Activated CD4-positive, alpha-beta T cell treated with anti-CD3 and anti-CD28 coated beads, Interleukin-2, amount 10 ng/mL, durations not matched to agents 24 days and 14 days (primary cell): Measurements from ENCODE around the gene TSPAN15. TPM values are rescaled to one million over a fixed set of nuclear protein-coding genes. Genes with fewer than 3 reads are reported as not detected.

ENCODE experiments used
- DNase-seq: peaks from one replicate; pipeline ENCODE4 v3.0.0; 2022
- H3K27ac Mint-ChIP-seq: one replicate; pipeline ENCODE4 v1.8.0; 2022; ENCODE audit warnings: mild to moderate bottlenecking, mixed read lengths
- H3K27me3 Mint-ChIP-seq: one replicate; pipeline ENCODE4 v1.8.0; 2022; ENCODE audit warnings: mixed read lengths
- H3K36me3 Mint-ChIP-seq: one replicate; pipeline ENCODE4 v1.8.0; 2022; ENCODE audit warnings: low read depth, mild to moderate bottlenecking, mixed read lengths
- H3K4me1 Mint-ChIP-seq: one replicate; pipeline ENCODE4 v1.8.0; 2021; ENCODE audit warnings: mixed read lengths
- H3K4me3 Mint-ChIP-seq: one replicate; pipeline ENCODE4 v1.8.0; 2022; ENCODE audit warnings: mild to moderate bottlenecking, moderate library complexity, mixed read lengths
- H3K9me3 Mint-ChIP-seq: one replicate; pipeline ENCODE4 v1.8.0; 2021; ENCODE audit warnings: mixed read lengths
- intact Hi-C: fragments of 100-400 bp; cut with micrococcal nuclease; formaldehyde crosslinking; loops from one replicate; pipeline ENCODE4 v1.15.1; 2023
- total RNA-seq: library from RNA; stranded (reverse); gene quantifications from 2 replicates; pipeline ENCODE4 v1.2.3, GENCODE V29; 2022

The TSPAN15 gene
- 1.6 and 1.9 TPM in 2 replicates for total RNA-seq

- Mint-ChIP-seq H3K9me3 (no peaks in the 10 kb centered on the region), H3K27ac (peak within 1 kb of the TSS; percentile 60), H3K36me3 (no peaks in the 10 kb centered on the region), H3K4me1 (peaks cover 13% of the 10 kb centered on the region), H3K4me3 (peak within 1 kb of the TSS; percentile 90), H3K27me3 (peaks cover 14% of the 10 kb centered on the region)
- peak; percentile 94 for DNase-seq
- intact Hi-C loops = no loop called here
Measured at GRCh38 chr10:69451209-69451783, at the start of gene TSPAN15. TSPAN15 (plus strand) TSS chr10:69451465; CDS start chr10:69451595, 130 bp downstream.

DNA sequence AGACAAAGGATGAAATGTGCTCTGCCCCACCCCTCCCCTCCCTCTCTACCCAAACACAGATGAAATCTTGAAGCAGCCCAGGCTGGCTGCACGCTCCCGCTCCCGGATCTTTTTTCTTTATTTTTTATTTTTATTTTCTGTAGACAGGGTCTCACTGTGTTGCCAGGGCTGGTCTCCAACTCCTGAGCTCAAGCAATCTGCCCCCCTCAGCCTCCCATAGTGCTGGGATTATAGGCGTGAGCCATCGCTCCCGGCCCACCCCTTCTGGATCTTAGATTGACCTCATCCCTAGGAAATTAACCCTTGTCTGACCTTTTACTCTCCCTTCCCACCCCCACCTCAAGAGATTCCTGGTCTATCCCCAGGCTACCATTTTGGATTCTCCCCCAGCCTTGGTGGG lies 48.9 kb upstream of the TSPAN15 start:
- Mint-ChIP-seq H3K27ac (no peak overlapping the region), H3K36me3 (peaks cover 40% of the 10 kb centered on the region), H3K4me3 (no peak overlapping the region), H3K9me3 (no peaks in the 10 kb centered on the region), H3K27me3 (no peaks in the 10 kb centered on the region), H3K4me1 (peaks cover 3% of the 10 kb centered on the region)
- intact Hi-C loops = no loop called here
- no peak for DNase-seq

- H3K27me3 Mint-ChIP-seq = no peaks in the 10 kb centered on the region
Measured at GRCh38 chr10:69403066-69403465, 48.2 kb upstream of the TSPAN15 start.

DNA sequence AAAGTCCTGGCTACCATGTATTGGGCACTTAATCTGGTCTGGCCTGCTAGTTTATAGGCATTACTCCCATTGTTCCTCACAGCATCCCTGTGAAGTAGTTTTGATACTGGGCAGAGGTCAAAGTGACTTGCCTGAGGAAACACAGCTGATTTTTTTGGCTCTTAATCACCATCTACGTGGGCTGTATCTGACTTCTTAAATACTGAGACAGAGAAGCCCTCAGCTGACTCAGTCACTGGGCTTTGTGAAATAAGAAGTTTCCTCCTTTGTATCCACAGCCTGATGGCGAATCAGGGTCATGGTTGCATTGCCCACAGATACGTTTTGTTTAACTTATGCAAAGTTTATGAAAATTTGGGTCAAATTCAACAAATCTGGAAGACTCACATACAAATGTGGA lies 47.7 kb upstream of the TSPAN15 start:
- no peaks in the 10 kb centered on the region for H3K9me3 Mint-ChIP-seq
- no peaks in the 10 kb centered on the region for H3K27me3 Mint-ChIP-seq
- H3K4me3 Mint-ChIP-seq = no peak overlapping the region
- H3K27ac Mint-ChIP-seq = no peak overlapping the region
- DNase-seq = no peak
- peaks cover 12% of the 10 kb centered on the region for H3K4me1 Mint-ChIP-seq
- peaks cover 37% of the 10 kb centered on the region for H3K36me3 Mint-ChIP-seq
- intact Hi-C loops = no loop called here

More at GRCh38 chr10:69403066-69403465, 48.2 kb upstream of the TSPAN15 start:
- Mint-ChIP-seq H3K9me3 (no peaks in the 10 kb centered on the region), H3K27ac (no peak overlapping the region), H3K4me3 (no peak overlapping the region), H3K36me3 (peaks cover 40% of the 10 kb centered on the region), H3K4me1 (peaks cover 8% of the 10 kb centered on the region)
- intact Hi-C loops = no loop called here
- DNase-seq = no peak

- Mint-ChIP-seq H3K4me3 (no peak overlapping the region), H3K27ac (no peak overlapping the region), H3K9me3 (no peaks in the 10 kb centered on the region), H3K27me3 (no peaks in the 10 kb centered on the region), H3K36me3 (peaks cover 28% of the 10 kb centered on the region), H3K4me1 (peaks cover 16% of the 10 kb centered on the region)
- intact Hi-C loops = no loop called here
- no peak for DNase-seq
Measured at GRCh38 chr10:69404786-69405185, 46.5 kb upstream of the TSPAN15 start.

GRCh38 chr10:69405221-69405620 lies 46.0 kb upstream of the TSPAN15 start:
- Mint-ChIP-seq H3K27ac (no peak overlapping the region), H3K4me3 (no peak overlapping the region), H3K27me3 (no peaks in the 10 kb centered on the region), H3K4me1 (peaks cover 18% of the 10 kb centered on the region), H3K36me3 (peaks cover 28% of the 10 kb centered on the region), H3K9me3 (no peaks in the 10 kb centered on the region)
- DNase-seq = no peak
- intact Hi-C loops = no loop called here

DNA sequence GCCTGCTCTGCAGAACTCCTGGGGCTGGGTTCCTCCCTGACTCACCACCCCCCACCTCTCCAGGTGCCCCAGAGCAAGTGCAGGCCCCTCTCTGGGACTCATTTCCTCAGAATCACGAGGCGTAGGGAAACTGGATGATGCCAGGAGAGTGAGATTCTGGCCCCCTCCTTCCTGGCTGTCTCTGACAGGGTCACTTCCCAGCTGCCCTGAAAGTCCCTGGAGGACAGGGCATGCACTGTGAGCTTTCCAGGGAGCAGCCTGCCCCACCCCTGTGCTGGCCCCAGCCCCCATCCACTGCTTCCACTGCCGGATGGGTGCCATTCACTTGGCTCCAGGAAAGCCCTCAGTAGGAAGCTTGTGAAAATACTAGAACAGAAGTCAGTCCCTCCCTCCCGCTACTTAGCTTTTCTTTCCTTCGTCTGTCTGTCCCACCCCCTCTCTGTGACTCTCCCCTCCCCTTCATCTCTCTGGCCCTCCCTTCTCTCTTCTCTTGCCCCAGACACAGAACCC lies 44.9 kb upstream of the TSPAN15 start:
- Mint-ChIP-seq H3K36me3 (peaks cover 18% of the 10 kb centered on the region), H3K27me3 (no peaks in the 10 kb centered on the region), H3K4me3 (no peak overlapping the region), H3K4me1 (peaks cover 18% of the 10 kb centered on the region), H3K27ac (peak overlapping the region; percentile 20), H3K9me3 (no peaks in the 10 kb centered on the region)
- intact Hi-C loops = no loop called here
- no peak for DNase-seq

DNA sequence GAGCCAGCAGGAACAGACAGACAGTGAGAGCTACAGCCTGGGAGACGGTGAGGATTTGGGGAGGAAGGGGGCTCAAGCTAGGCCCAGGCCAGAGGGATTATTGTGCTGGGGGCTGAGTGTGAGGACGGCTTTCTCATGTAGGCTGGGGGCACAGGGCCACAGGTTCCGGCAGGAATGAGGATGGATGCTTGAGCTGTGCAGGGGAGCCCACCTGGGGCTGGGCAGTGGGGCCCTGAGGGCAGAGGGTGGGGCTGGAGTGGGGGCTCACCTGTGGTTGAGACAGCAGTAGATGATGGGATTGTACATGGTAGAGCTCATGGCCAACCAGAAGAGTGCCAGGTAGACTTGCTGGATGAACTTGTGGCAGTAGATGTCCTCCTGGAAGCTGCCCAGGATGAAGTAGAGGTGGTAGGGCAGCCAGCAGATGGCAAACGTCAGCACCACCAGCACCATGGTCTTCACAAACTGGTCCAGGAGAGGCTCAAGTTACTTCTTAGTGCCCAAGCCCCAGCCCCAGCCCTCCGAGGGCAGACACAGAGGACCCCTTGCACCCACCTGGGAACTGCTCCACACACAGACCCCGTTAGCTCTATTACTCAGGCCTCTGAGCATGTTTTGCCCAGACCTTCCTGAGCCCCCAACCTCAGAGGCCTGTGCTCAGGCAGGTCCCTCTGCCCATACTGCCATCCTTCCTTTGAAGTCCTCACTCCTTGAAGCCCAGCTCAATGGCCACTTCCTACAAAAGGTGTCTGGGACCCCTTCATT lies 44.3 kb upstream of the TSPAN15 start:
- Mint-ChIP-seq H3K36me3 (peaks cover 14% of the 10 kb centered on the region), H3K27me3 (no peaks in the 10 kb centered on the region), H3K4me3 (no peak overlapping the region), H3K9me3 (no peaks in the 10 kb centered on the region), H3K27ac (peak overlapping the region; percentile 20), H3K4me1 (peaks cover 18% of the 10 kb centered on the region)
- intact Hi-C loops = no loop called here
- DNase-seq = no peak

DNA sequence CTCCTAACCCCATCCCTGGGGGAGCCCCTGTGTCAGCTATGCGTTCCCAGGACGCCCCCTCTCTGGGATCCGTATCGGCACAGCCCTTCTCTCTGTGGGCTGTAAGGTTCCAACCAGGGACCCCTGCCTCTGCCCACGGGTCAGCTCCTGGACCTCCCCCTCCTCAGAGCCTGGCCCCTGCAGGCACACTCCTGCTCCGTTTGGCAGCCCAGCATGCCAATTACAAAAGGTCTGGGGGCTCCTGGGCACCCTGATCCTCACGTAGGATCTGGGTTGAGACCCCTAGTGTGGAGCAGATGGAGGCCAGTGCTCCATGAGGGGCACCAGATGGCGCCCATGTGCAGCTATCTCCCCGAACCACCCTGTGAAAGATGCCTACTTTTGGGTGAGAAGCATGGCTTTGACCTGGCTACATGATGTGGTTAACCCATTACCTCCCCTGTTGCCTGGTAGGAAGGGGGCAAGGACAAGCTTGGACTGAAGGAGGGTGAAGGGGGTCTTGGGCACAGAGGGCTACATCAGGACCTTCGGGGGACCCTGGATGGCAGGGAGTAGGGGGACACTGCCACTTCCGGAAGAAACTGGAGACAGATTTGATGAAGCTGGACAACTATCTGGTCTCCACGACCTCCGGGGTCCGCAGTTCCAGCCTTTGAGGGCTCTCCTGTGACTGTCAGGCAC lies 43.5 kb upstream of the TSPAN15 start:
- peak overlapping the region; percentile 81 for H3K27ac Mint-ChIP-seq
- peak; percentile 68 for DNase-seq
- H3K27me3 Mint-ChIP-seq = no peaks in the 10 kb centered on the region
- intact Hi-C loops = loop anchor here (1.0 to 2.0 kb wide), 4 partner anchors 89 to 283 kb away; partner anchors contain the start of gene VPS26A
- peak overlapping the region; percentile 80 for H3K4me3 Mint-ChIP-seq
- peaks cover 7% of the 10 kb centered on the region for H3K36me3 Mint-ChIP-seq
- peaks cover 18% of the 10 kb centered on the region for H3K4me1 Mint-ChIP-seq
- no peaks in the 10 kb centered on the region for H3K9me3 Mint-ChIP-seq

- DNase-seq = peak; percentile 96
- Mint-ChIP-seq H3K27ac (peak overlapping the region; percentile 90), H3K27me3 (no peaks in the 10 kb centered on the region), H3K9me3 (no peaks in the 10 kb centered on the region), H3K4me1 (peaks cover 20% of the 10 kb centered on the region), H3K36me3 (peaks cover 7% of the 10 kb centered on the region), H3K4me3 (peak overlapping the region; percentile 80)
- intact Hi-C loops = loop anchor here (1.0 to 2.0 kb wide), 5 partner anchors 90 to 284 kb away; partner anchors contain the start of gene VPS26A
Measured at GRCh38 chr10:69408318-69409175, 42.7 kb upstream of the TSPAN15 start.

GRCh38 chr10:69409176-69409495 lies 42.1 kb upstream of the TSPAN15 start:
- no peaks in the 10 kb centered on the region for H3K9me3 Mint-ChIP-seq
- DNase-seq = no peak
- H3K36me3 Mint-ChIP-seq = peaks cover 7% of the 10 kb centered on the region
- intact Hi-C loops = loop anchor here (1.0 to 2.0 kb wide), 3 partner anchors 98 to 284 kb away; partner anchors contain the start of gene VPS26A
- H3K27me3 Mint-ChIP-seq = no peaks in the 10 kb centered on the region
- H3K4me3 Mint-ChIP-seq = peak overlapping the region; percentile 64
- peaks cover 20% of the 10 kb centered on the region for H3K4me1 Mint-ChIP-seq
- peak overlapping the region; percentile 71 for H3K27ac Mint-ChIP-seq

- Mint-ChIP-seq H3K4me1 (peaks cover 20% of the 10 kb centered on the region), H3K9me3 (no peaks in the 10 kb centered on the region), H3K27ac (no peak overlapping the region), H3K4me3 (no peak overlapping the region), H3K27me3 (no peaks in the 10 kb centered on the region), H3K36me3 (peaks cover 4% of the 10 kb centered on the region)
- intact Hi-C loops = loop anchor here (1.0 to 2.0 kb wide), 3 partner anchors 97 to 285 kb away; partner anchors contain the start of gene VPS26A
- no peak for DNase-seq
Measured at GRCh38 chr10:69409968-69410367, 41.3 kb upstream of the TSPAN15 start.

- Mint-ChIP-seq H3K27me3 (no peaks in the 10 kb centered on the region), H3K9me3 (no peaks in the 10 kb centered on the region), H3K4me1 (peaks cover 20% of the 10 kb centered on the region), H3K4me3 (no peak overlapping the region), H3K27ac (no peak overlapping the region), H3K36me3 (peaks cover 3% of the 10 kb centered on the region)
- intact Hi-C loops = no loop called here
- DNase-seq = no peak
Measured at GRCh38 chr10:69410487-69410886, 40.8 kb upstream of the TSPAN15 start.
